NCI-H748 (cell line): ENCODE results near the gene MFF.

Experiments
- DNase-seq: peaks from one replicate; lab custom pipeline; 2025; ENCODE audit not compliant: unreplicated experiment; lab: John Stamatoyannopoulos, UW

MFF gene

GRCh38 chr2:227404585-227405271 lies 79.7 kb downstream of the MFF start:
- no peak for DNase-seq

- peak; percentile 91 for DNase-seq
Measured at GRCh38 chr2:227406177-227407031, 81.4 kb downstream of the MFF start.
